Smooth muscle cell (in vitro differentiated cells): Measurements from ENCODE around the gene FBXO31. TPM values are rescaled to one million over a fixed set of nuclear protein-coding genes. Genes with fewer than 3 reads are reported as not detected.

Source experiments
- DNase-seq: peaks from one replicate; lab custom pipeline; 2025; ENCODE audit not compliant: unreplicated experiment; lab: John Stamatoyannopoulos, UW
- H2AFZ ChIP-seq: fragments of 200-600 bp; sonication (generic); 2 replicates; pipeline ENCODE4 v1.6.0; 2016; ENCODE audit warnings: antibody characterized with exemption, low read depth, mild to moderate bottlenecking
- H3F3A ChIP-seq: fragments of 200-600 bp; sonication (generic); 2 replicates; pipeline ENCODE4 v1.6.0; 2017; ENCODE audit warnings: antibody characterized with exemption, low read depth
- H3K27ac ChIP-seq: fragments of 200-600 bp; sonication (generic); 2 replicates; pipeline ENCODE4 v1.5.1; 2016; ENCODE audit warnings: low read depth, mild to moderate bottlenecking
- H3K27me3 ChIP-seq: fragments of 200-600 bp; sonication (generic); 2 replicates; pipeline ENCODE4 v1.6.1; 2016; ENCODE audit warnings: low read depth, mild to moderate bottlenecking
- H3K36me3 ChIP-seq: fragments of 200-600 bp; sonication (generic); 2 replicates; pipeline ENCODE4 v1.5.1; 2016; ENCODE audit warnings: low read depth
- H3K4me1 ChIP-seq: fragments of 200-600 bp; sonication (generic); 2 replicates; pipeline ENCODE4 v1.5.1; 2016; ENCODE audit warnings: low read depth
- H3K4me2 ChIP-seq: fragments of 200-600 bp; sonication (generic); 2 replicates; pipeline ENCODE4 v1.6.0; 2016; ENCODE audit warnings: mild to moderate bottlenecking
- H3K4me3 ChIP-seq: fragments of 200-600 bp; sonication (generic); 2 replicates; pipeline ENCODE4 v1.5.1; 2016; ENCODE audit warnings: mild to moderate bottlenecking
- H3K79me2 ChIP-seq: fragments of 200-600 bp; sonication (generic); 2 replicates; pipeline ENCODE4 v1.6.0; 2016; ENCODE audit warnings: low read depth, mild to moderate bottlenecking
- H3K9ac ChIP-seq: fragments of 200-600 bp; sonication (generic); 2 replicates; pipeline ENCODE4 v1.6.0; 2016; ENCODE audit warnings: low read depth
- H3K9me3 ChIP-seq: fragments of 200-600 bp; sonication (generic); replicated peaks from 2 replicates; pipeline ENCODE4 v1.5.1; 2016; ENCODE audit warnings: low read depth
- H4K20me1 ChIP-seq: fragments of 200-600 bp; sonication (generic); 2 replicates; pipeline ENCODE4 v1.6.0; 2016; ENCODE audit warnings: low read depth
- WGBS: methylation state at CpG from one replicate; pipeline ENCODE4 v1.1.7; 2016; ENCODE audit warnings: low lambda C conversion rate; 5-methylcytosine and 5-hydroxymethylcytosine counted together
- polyA plus RNA-seq: library from polyadenylated mRNA; unstranded; fragments of >200 nt; fragmentation: Nextera tagmentation; extraction: Ambion mirVana; gene quantifications from 2 replicates; pipeline ENCODE4 v1.2.1, GENCODE V29; 2016
- total RNA-seq: library from RNA; depleted of rRNA; stranded (reverse); fragments of >200 nt; gene quantifications from 2 replicates; pipeline ENCODE4 v1.2.3, GENCODE V29; 2014
- TF ChIP-seq, protein P1 (sequence below): fragments of 200-600 bp; sonication (generic); IDR thresholded peaks from 2 replicates; pipeline ENCODE4 v1.5.1; 2017; ENCODE audit warnings: borderline replicate concordance, mild to moderate bottlenecking, antibody characterized with exemption; ENCODE audit not compliant: insufficient read depth, poor library complexity, severe bottlenecking

The FBXO31 gene
- total and polyA plus RNA-seq, 2 experiments from 2014 or later, result 13.9 to 25.6 TPM

- no peak overlapping the region for H2AFZ ChIP-seq
- no peaks in the 10 kb centered on the region for H3K4me1 ChIP-seq
- H3K4me3 ChIP-seq, result no peak overlapping the region
- H4K20me1 ChIP-seq, result peaks cover 56% of the 10 kb centered on the region
- DNase-seq, result no peak
- H3K27ac ChIP-seq, result no peak overlapping the region
- H3K9ac ChIP-seq, result no peak overlapping the region
- 98% methylated on average over 11 of the region's 11 CpGs for WGBS
- no peaks in the 10 kb centered on the region for H3K9me3 ChIP-seq
- H3K79me2 ChIP-seq, result no peaks in the 10 kb centered on the region
- H3K4me2 ChIP-seq, result no peak overlapping the region
- H3K36me3 ChIP-seq, result no peaks in the 10 kb centered on the region
- no peaks in the 10 kb centered on the region for H3K27me3 ChIP-seq
- no peaks in the 10 kb centered on the region for H3F3A ChIP-seq
- TF ChIP-seq, protein P1, sequence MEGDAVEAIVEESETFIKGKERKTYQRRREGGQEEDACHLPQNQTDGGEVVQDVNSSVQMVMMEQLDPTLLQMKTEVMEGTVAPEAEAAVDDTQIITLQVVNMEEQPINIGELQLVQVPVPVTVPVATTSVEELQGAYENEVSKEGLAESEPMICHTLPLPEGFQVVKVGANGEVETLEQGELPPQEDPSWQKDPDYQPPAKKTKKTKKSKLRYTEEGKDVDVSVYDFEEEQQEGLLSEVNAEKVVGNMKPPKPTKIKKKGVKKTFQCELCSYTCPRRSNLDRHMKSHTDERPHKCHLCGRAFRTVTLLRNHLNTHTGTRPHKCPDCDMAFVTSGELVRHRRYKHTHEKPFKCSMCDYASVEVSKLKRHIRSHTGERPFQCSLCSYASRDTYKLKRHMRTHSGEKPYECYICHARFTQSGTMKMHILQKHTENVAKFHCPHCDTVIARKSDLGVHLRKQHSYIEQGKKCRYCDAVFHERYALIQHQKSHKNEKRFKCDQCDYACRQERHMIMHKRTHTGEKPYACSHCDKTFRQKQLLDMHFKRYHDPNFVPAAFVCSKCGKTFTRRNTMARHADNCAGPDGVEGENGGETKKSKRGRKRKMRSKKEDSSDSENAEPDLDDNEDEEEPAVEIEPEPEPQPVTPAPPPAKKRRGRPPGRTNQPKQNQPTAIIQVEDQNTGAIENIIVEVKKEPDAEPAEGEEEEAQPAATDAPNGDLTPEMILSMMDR, result no peak
Observed at GRCh38 chr16:87422106-87422505, 38.5 kb upstream of the FBXO31 start.

DNA sequence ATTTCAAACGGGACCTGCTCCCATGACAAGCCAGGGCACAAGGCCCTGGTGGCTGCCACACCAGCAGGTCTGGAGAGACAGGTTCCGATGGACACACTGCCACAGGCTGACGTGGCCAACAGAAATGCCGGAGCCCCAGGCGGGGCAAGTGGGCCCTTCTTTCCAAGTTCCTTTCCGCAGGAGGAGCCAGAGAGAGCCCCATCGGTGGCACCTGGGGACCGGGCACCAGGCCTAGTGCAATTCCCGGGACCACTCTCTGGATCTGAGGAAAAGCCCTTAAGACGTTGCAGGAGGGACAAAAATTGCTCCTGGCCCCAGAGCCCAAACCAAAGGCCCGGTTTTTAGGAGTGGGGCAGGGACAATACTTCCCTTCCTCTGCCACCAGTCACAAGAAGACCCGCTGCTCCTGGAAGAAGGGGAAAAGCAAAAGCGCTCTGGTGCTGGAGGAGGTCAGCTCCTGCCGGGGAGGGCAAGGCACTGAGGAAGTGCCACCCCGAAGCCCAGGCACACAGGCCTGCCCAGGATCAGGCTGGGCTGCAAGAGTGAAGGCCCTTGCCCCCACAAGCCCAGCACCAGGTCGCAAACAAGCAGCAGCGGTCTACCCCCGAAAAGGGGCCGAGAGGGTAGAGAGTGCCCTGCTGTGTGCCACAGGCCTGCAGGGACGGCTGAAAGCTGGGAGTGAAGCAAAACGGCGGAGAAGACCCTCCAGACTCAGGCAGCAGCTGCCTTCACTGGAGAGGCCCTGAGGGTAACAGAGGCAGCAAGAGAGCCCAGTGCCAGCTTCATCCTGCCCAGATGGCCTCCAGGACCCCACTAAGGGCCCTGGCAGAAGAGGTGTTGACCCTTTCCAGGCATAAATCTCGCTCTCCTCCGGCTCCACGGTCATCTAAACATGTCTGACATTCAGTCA lies 37.7 kb upstream of the FBXO31 start:
- Histone ChIP-seq H3K9ac (no peak overlapping the region), H4K20me1 (peaks cover 50% of the 10 kb centered on the region), H3K4me2 (no peak overlapping the region)

DNA sequence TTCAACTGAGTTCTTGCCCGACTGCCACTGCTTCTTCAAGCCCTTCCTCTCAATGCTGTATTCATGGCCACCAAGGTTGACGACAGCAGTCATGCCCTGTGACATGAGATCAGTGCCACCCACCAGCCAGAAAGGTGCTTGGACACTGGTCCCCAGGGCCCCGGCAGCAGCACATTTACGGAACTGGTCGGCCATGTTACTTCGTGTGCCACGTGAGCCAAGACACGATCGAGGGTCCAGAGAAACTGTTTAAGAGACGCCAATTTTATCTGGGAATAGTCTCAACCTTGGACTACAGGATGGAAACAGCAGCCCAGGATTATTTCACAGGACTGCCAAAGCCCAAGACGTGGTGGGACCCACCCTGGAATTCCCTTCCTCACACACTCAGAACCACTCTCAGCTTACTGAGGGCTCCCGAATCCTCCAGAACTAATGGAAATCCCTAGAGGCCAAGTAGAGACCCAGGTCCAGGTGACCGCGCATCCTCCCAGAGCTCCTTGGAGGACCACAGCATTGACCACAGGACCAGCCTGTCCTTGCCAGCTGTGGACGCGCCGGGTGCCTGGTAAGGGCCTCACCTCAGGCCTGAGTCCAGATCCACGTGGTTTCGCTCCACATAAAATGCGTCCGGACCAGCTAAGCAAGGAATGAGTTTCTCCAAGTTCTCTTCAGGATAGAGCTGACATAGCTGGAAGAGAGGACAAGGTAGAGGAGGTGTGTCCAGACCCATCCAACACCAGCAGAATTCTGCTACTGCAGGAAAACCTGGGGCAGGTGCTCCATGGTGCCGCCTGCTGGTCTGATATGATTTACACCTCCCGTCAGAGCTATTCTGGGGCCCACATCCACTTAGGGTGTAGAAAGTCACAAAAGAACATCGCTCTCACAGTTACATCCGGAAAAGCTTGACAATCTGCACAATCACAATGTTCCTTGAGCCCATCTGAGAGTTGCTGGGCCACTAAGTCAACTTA lies 36.7 kb upstream of the FBXO31 start:
- TF ChIP-seq, protein P1, result no peak
- Histone ChIP-seq H3K4me3 (no peak overlapping the region), H2AFZ (no peak overlapping the region), H3K9ac (no peak overlapping the region), H3F3A (no peaks in the 10 kb centered on the region), H3K79me2 (no peaks in the 10 kb centered on the region), H3K36me3 (no peaks in the 10 kb centered on the region), H3K9me3 (no peaks in the 10 kb centered on the region), H3K27me3 (no peaks in the 10 kb centered on the region), H3K4me1 (no peaks in the 10 kb centered on the region), H3K4me2 (no peak overlapping the region), H4K20me1 (peaks cover 40% of the 10 kb centered on the region), H3K27ac (no peak overlapping the region)
- WGBS, result 96% methylated on average over 25 of the region's 25 CpGs
- no peak for DNase-seq

More for the DNA sequence above, 37.7 kb upstream of the FBXO31 start:
- H3K4me1 ChIP-seq, result no peaks in the 10 kb centered on the region
- DNase-seq, result no peak
- H2AFZ ChIP-seq, result no peak overlapping the region
- H3F3A ChIP-seq, result no peaks in the 10 kb centered on the region
- no peaks in the 10 kb centered on the region for H3K36me3 ChIP-seq
- no peaks in the 10 kb centered on the region for H3K79me2 ChIP-seq
- H3K27me3 ChIP-seq, result no peaks in the 10 kb centered on the region
- TF ChIP-seq, protein P1, result no peak
- H3K9me3 ChIP-seq, result no peaks in the 10 kb centered on the region
- H3K27ac ChIP-seq, result no peak overlapping the region
- 98% methylated on average over 25 of the region's 25 CpGs for WGBS
- H3K4me3 ChIP-seq, result no peak overlapping the region
